NT2/D1 (cell line): ENCODE measurements around the gene LRCH4.

ENCODE experiments used
- YY1 ChIP-seq: IDR thresholded peaks from 2 replicates; pipeline ENCODE4 v1.6.1; 2011; ENCODE audit not compliant: insufficient read length, insufficient read depth
- ZNF274 ChIP-seq: IDR thresholded peaks from 2 replicates; pipeline ENCODE4 v1.6.1; 2011; ENCODE audit warnings: mild to moderate bottlenecking, low read depth, low read length

DNA sequence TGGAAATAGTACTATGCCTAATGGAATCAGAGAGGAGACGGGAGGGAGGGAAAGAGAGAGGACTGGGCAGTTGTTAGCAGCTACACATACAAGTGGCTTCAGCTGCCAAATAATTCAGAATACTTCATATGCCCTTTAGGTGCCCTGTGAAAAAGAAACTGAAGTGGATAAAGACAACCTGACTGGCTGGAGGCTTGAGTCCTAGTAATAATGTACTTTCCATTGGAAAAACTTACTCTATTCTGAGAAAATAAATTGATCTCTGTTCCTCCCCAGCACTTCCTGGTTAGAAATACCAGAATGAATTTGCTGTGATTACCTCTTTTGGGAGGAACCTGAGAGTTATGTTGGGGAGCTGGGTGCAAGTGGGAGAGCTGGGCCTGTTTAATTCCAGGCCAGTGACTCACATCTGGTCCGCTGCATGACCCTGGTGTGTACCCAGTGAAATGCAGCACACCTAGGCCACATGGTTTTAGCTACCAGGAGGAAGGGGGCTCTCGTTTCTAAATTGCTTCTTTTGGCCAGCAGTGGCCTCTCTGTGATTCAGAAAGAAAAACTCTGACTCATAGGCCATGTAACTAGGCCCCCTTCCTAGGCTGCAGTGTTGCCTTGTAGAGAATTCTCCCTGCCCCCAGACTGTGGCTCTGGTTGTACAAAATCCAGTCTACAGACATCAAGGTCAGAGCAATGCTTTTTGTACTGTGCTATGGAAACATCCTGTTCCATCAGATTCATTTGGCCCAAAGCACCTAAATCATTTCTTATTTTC lies 40.4 kb downstream of the LRCH4 start:
- no peak for TF ChIP-seq ZNF274
- no peak for TF ChIP-seq YY1
